CD4-positive, alpha-beta memory T cell (primary cell): Measurements from ENCODE around the gene TMEM222. TPM values are rescaled to one million over a fixed set of nuclear protein-coding genes. Genes with fewer than 3 reads are reported as not detected.
A peak's percentile ranks its signal among the peaks of the same experiment; 100 is the strongest.

Source experiments
- CTCF ChIA-PET: fragments of 350-600 bp; sonication (Branson Sonifier 250); formaldehyde crosslinking; loops from one replicate; lab custom pipeline; 2021; ENCODE audit warnings: inconsistent platforms; ENCODE audit not compliant: partially characterized antibody; lab: Charles Lee
- POLR2A ChIA-PET: fragments of 350-600 bp; sonication (Branson Sonifier 250); formaldehyde crosslinking; loops from one replicate; lab custom pipeline; 2021; ENCODE audit not compliant: partially characterized antibody; lab: Charles Lee
- DNase-seq, 5 donors: peaks; one replicate each; pipeline versions ENCODE4 v3.0.0 to v3.0.0-alpha.2; 2020 to 2022; ENCODE audit warnings: mixed read lengths in 1 of 5
- H3K27ac ChIP-seq: one replicate; pipeline ENCODE4 v1.7.0; 2013; ENCODE audit warnings: low read depth, low read length
- H3K27me3 ChIP-seq: 2 replicates; pipeline ENCODE4 v1.7.0; 2013; ENCODE audit warnings: mild to moderate bottlenecking, low read length, moderate library complexity; ENCODE audit not compliant: insufficient read depth
- H3K36me3 ChIP-seq: 2 replicates; pipeline ENCODE4 v1.7.0; 2013; ENCODE audit warnings: mild to moderate bottlenecking, low read length, moderate library complexity; ENCODE audit not compliant: insufficient read depth
- H3K4me1 ChIP-seq: 2 replicates; pipeline ENCODE4 v1.7.0; 2013; ENCODE audit warnings: mild to moderate bottlenecking, low read length, moderate library complexity; ENCODE audit not compliant: insufficient read depth
- H3K4me3 ChIP-seq, 2 donors: one replicate each; pipeline ENCODE4 v1.7.0; 2013; ENCODE audit warnings: low read length in 2 of 2, mild to moderate bottlenecking in 1 of 2
- H3K9me3 ChIP-seq, 2 donors: one replicate each; pipeline ENCODE4 v1.7.0; 2013; ENCODE audit warnings: low read length in 2 of 2, control low read depth in 1 of 2; ENCODE audit not compliant: control insufficient read depth in 1 of 2
- H3K27ac Mint-ChIP-seq, 7 donors: one replicate each; pipeline ENCODE4 v1.8.0; 2020 to 2021; ENCODE audit warnings: mixed read lengths in 7 of 7, mild to moderate bottlenecking in 6 of 7, inconsistent platforms in 3 of 7, moderate library complexity in 3 of 7
- H3K27me3 Mint-ChIP-seq, 2 donors: one replicate each; pipeline ENCODE4 v1.8.0; 2020 to 2021; ENCODE audit warnings: mixed read lengths in 2 of 2
- H3K36me3 Mint-ChIP-seq, 2 donors: one replicate each; pipeline ENCODE4 v1.8.0; 2020 to 2021; ENCODE audit warnings: mixed read lengths in 2 of 2, inconsistent platforms in 1 of 2, mild to moderate bottlenecking in 1 of 2
- H3K4me1 Mint-ChIP-seq, 4 donors: one replicate each; pipeline ENCODE4 v1.8.0; 2020 to 2021; ENCODE audit warnings: mixed read lengths in 4 of 4, mild to moderate bottlenecking in 1 of 4
- H3K4me3 Mint-ChIP-seq, 8 donors: one replicate each; pipeline ENCODE4 v1.8.0; 2020 to 2021; ENCODE audit warnings: mixed read lengths in 8 of 8, mild to moderate bottlenecking in 7 of 8, moderate library complexity in 6 of 8, inconsistent platforms in 3 of 8
- H3K9me3 Mint-ChIP-seq, 8 donors: one replicate each; pipeline ENCODE4 v1.8.0; 2020 to 2021; ENCODE audit warnings: mixed read lengths in 8 of 8, mild to moderate bottlenecking in 5 of 8, inconsistent platforms in 3 of 8, moderate library complexity in 1 of 8
- intact Hi-C: fragments of 100-400 bp; cut with micrococcal nuclease; formaldehyde crosslinking; loops from one replicate; pipeline ENCODE4 v1.15.1; 2023
- polyA plus RNA-seq, 2 donors: library from polyadenylated mRNA; unstranded; fragments of 300-500 nt; fragmentation: Illumina TruSeq; gene quantifications; one replicate each; pipeline ENCODE4 v1.2.3, GENCODE V29; 2021
- total RNA-seq, 2 experiments: library from RNA; stranded (reverse); gene quantifications; one replicate each; pipeline ENCODE4 v1.2.3, GENCODE V29; 2021

TMEM222 gene
- total and polyA plus RNA-seq, 4 experiments from 2014 or later: 44.4 to 80.9 (median 50.4) TPM

DNA sequence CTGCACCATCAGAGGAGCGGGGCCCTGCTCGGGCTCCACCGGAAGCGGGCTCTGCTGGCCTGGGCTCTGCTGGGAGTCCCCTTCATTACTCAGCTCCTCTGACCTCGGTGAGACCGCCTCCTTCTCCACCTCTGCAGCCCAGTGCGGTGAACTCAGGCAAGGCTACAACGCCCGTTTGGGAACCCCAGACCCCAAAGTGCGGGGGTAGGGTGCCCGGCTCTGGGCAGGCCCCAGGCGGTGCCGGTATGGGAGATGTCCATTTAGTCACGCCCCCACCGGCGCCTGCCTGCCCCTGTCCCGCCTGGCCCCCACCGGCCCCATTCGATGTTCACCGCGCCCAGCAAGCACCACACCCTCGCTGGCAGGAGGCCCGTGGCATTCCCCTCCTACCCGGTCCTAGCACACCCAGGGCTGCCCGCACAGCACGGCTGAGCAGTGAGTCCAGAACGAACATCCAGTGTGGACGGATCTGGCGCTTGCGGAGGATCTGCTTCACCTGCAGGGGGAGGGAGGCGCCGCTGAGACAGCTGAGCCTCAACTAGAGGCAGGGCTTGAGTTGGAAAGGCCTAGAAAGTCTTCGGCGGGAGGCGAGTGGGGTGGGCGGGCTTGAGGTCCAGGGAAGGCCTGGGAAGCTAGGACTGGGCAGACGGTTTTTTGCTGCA, 34.8 kb downstream of the TMEM222 start:
- Mint-ChIP-seq H3K4me3 (peak overlapping the region; percentile 74 to 85 (median 80)), H3K27me3 (no peaks in the 10 kb centered on the region), H3K9me3 (peaks cover 0 to 2% (median 0%) of the 10 kb centered on the region in 8 donors), H3K27ac (peak overlapping the region; percentile 72 to 90 (median 84)), H3K36me3 (peaks cover 0 to 10% of the 10 kb centered on the region in 2 donors), H3K4me1 (peaks cover 18 to 52% (median 40%) of the 10 kb centered on the region in 4 donors)
- intact Hi-C loops: loop anchor here (1.0 kb wide), 4 partner anchors 9 to 39 kb away; no protein-coding TSS in a partner anchor
- CTCF ChIA-PET: interaction anchor here (0.7 to 9.0 kb wide), 27 partner anchors 8 to 315 kb away, joined by 3 to 105 read pairs (median 9); partner anchors contain the start of genes CD164L2, IFI6, MAP3K6 and SYTL1
- Histone ChIP-seq H3K36me3 (no peaks in the 10 kb centered on the region), H3K4me3 (peak overlapping the region; percentile 44 to 71), H3K9me3 (no peaks in the 10 kb centered on the region), H3K27ac (peak overlapping the region; percentile 57), H3K27me3 (no peaks in the 10 kb centered on the region), H3K4me1 (peaks cover 47% of the 10 kb centered on the region)
- POLR2A ChIA-PET: interaction anchor here (0.5 to 15.5 kb wide), 15 partner anchors 8 to 306 kb away, joined by 3 to 202 read pairs (median 4); partner anchors contain the start of genes MAP3K6, SYTL1 and WDTC1
- DNase-seq: peak in 3 of 5 donors; percentile 30 to 76 (median 32)

DNA sequence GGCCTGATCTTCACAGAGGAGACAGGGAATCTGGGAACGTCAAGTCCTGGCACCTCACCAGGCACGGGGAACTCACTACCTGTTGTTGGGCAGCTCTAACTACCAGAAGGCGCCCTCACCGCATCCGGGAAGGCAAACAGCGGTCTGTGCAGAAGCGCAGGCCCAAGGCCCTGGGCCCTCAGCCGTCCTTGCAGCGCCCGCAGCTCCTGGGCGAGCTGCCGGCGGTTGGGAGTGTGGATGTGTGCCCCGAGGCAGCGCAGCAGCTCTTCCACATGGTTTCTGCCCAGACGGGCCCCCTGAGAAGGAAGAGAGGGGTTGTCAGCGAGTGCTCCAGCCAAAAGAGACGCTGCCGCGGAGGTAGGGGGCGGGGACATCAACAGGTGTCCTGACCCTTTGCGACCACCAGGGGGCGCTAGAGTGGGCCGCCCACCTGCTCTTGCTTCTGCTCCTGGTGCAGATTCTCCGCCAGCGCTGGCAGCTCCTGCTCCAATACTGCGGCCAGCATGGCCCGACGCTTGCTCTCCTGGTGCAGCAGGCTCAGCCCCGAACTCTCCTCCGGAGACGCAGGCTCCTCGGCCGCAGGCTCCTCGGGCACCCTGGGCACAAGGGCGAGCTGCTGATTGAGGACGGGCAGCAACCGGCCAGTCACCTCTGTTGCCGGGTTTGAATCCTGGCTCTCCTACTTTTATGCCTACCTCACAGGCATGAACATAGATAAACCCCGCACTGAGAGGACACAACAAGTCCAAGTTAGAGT, 35.5 kb downstream of the TMEM222 start:
- H3K9me3 ChIP-seq: no peaks in the 10 kb centered on the region
- Mint-ChIP-seq H3K27me3 (no peaks in the 10 kb centered on the region), H3K4me3 (peak overlapping the region; percentile 74 to 85 (median 80)), H3K27ac (peak overlapping the region; percentile 72 to 90 (median 84)), H3K9me3 (peaks cover 0 to 2% (median 0%) of the 10 kb centered on the region in 8 donors), H3K36me3 (peaks cover 0 to 7% of the 10 kb centered on the region in 2 donors), H3K4me1 (peaks cover 18 to 56% (median 40%) of the 10 kb centered on the region in 4 donors)
- peaks cover 47% of the 10 kb centered on the region for H3K4me1 ChIP-seq
- H3K36me3 ChIP-seq: no peaks in the 10 kb centered on the region
- CTCF ChIA-PET: interaction anchor here (0.7 to 9.0 kb wide), 26 partner anchors 8 to 315 kb away, joined by 3 to 105 read pairs (median 9); partner anchors contain the start of genes CD164L2, IFI6, MAP3K6 and SYTL1
- peak; percentile 80 to 84 (median 83) for DNase-seq
- intact Hi-C loops: loop anchor here (1.0 kb wide), 4 partner anchors 8 to 38 kb away; no protein-coding TSS in a partner anchor
- H3K27ac ChIP-seq: peak overlapping the region; percentile 57
- POLR2A ChIA-PET: interaction anchor here (0.5 to 15.5 kb wide), 16 partner anchors 9 to 306 kb away, joined by 3 to 202 read pairs (median 4); partner anchors contain the start of genes CD164L2, MAP3K6, SYTL1 and WDTC1
- H3K4me3 ChIP-seq: peak overlapping the region; percentile 44 to 71
- H3K27me3 ChIP-seq: no peaks in the 10 kb centered on the region

DNA sequence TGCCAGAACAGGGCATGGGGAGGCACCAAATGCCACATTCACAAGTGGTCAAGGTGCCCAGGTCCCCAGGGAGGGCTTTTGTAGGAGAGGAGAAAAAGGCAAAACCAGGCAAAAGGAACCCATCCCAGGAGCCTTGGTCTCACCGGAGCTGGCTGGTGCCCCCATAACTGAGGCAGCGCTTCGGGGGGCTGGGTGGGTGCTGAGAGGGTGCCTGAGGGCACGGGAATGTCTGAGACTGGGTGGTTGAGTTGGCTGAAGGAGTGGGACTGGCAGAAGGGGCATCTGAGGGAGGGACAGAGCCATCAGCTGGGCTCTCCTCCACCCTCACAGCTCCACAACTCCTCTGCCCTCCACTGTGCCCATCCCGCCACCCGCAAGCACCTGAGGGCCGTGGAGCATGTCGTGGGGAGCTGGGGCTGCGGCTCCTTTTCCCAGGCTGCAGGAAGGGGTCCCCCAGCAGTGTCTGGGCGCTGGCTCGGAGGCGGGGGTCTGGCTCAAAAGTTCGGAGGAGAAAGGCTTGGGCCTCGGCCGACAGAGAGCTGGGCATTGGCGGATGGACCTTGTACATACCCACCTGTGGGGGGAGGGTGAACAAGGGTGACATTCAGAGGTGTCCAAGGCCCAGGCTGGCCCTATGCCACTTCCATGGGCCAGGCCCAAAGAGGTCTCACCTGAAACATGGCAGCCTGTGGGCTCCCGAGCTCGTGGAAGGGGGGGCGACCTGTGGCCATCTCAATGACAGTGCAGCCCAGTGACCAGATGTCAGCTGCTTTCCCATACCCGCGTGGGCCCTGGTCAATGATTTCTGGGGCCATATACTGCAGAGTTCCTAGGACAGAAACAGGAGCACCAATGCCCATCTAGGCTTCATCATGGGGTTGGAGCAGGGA, 36.3 kb downstream of the TMEM222 start:
- no peak overlapping the region for H3K4me3 ChIP-seq
- peaks cover 20 to 62% (median 40%) of the 10 kb centered on the region in 4 donors for H3K4me1 Mint-ChIP-seq
- peak overlapping the region in 2 of 7 donors; percentile 84 to 90 for H3K27ac Mint-ChIP-seq

DNA sequence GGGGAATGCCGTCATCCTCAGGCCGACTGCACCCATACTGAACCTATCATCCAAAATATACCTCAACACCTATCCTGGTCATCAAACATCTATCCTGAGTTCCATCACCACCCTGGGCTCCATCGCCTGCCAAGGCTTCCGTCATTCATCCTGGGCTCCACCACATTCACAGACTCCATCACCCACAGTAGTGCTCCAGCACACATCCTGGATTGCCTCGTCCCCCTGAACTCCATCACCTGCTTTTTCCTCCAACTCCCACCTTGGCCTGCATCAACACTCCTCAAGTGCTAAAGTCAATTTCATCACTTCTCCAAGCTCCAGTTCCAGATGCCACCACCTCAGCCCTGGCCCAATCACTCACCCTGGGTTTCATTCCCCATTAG, 37.0 kb downstream of the TMEM222 start:
- Histone ChIP-seq H3K4me1 (peaks cover 47% of the 10 kb centered on the region), H3K36me3 (no peaks in the 10 kb centered on the region), H3K9me3 (no peaks in the 10 kb centered on the region), H3K27ac (no peak overlapping the region), H3K4me3 (no peak overlapping the region), H3K27me3 (no peaks in the 10 kb centered on the region)
- no peak for DNase-seq
- H3K27me3 Mint-ChIP-seq: no peaks in the 10 kb centered on the region
- H3K36me3 Mint-ChIP-seq: peaks cover 0 to 3% of the 10 kb centered on the region in 2 donors
- peaks cover 0 to 2% (median 0%) of the 10 kb centered on the region in 8 donors for H3K9me3 Mint-ChIP-seq
- ChIA-PET POLR2A (interaction anchor here (1.3 to 15.5 kb wide), 3 partner anchors 10 to 36 kb away, joined by 3 to 202 read pairs (median 21); partner anchors contain the start of gene SYTL1), CTCF (interaction anchor here (1.6 to 9.0 kb wide), 11 partner anchors 7 to 248 kb away, joined by 4 to 105 read pairs (median 23); partner anchors contain the start of genes MAP3K6 and SYTL1)
- peak overlapping the region in 7 of 8 donors; percentile 32 to 96 (median 70) for H3K4me3 Mint-ChIP-seq
- H3K27ac Mint-ChIP-seq: peak overlapping the region in 5 of 7 donors; percentile 4 to 68 (median 59)
- peaks cover 20 to 65% (median 40%) of the 10 kb centered on the region in 4 donors for H3K4me1 Mint-ChIP-seq
- intact Hi-C loops: no loop called here

More for the DNA sequence above, 36.3 kb downstream of the TMEM222 start:
- DNase-seq: no peak
- POLR2A ChIA-PET: interaction anchor here (0.6 to 15.5 kb wide), 12 partner anchors 8 to 305 kb away, joined by 3 to 202 read pairs (median 4); partner anchors contain the start of genes CD164L2, MAP3K6 and SYTL1
- Mint-ChIP-seq H3K9me3 (peaks cover 0 to 2% (median 0%) of the 10 kb centered on the region in 8 donors), H3K36me3 (peaks cover 0 to 4% of the 10 kb centered on the region in 2 donors), H3K27me3 (no peaks in the 10 kb centered on the region), H3K4me3 (peak overlapping the region in 7 of 8 donors; percentile 74 to 96 (median 79))
- Histone ChIP-seq H3K4me1 (peaks cover 47% of the 10 kb centered on the region), H3K27me3 (no peaks in the 10 kb centered on the region), H3K9me3 (no peaks in the 10 kb centered on the region), H3K27ac (no peak overlapping the region), H3K36me3 (no peaks in the 10 kb centered on the region)
- CTCF ChIA-PET: interaction anchor here (1.2 to 9.0 kb wide), 24 partner anchors 8 to 249 kb away, joined by 3 to 105 read pairs (median 9); partner anchors contain the start of genes CD164L2, MAP3K6 and SYTL1
- intact Hi-C loops: no loop called here

DNA sequence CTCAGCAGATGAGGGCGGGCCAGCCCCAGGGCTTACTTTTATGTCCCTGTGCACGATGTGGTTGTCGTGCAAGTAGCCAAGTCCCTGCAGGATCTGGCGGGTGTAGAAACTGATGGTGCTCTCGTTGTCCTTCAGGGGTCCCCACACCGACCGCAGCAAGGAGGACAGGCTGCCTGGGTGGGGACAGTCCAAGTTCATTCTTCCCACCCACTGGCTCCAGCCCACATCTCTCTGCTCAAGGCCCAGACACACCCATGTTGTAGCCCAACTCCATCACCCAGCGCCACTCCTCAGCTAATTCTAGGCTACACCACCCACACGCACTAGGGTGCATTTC, 37.8 kb downstream of the TMEM222 start:
- Mint-ChIP-seq H3K36me3 (peaks cover 0 to 3% of the 10 kb centered on the region in 2 donors), H3K27ac (peak overlapping the region; percentile 23 to 93 (median 62)), H3K9me3 (peaks cover 0 to 2% (median 0%) of the 10 kb centered on the region in 8 donors), H3K4me1 (peaks cover 22 to 73% (median 46%) of the 10 kb centered on the region in 4 donors), H3K27me3 (no peaks in the 10 kb centered on the region), H3K4me3 (peak overlapping the region; percentile 69 to 96 (median 83))
- H3K4me3 ChIP-seq: peak overlapping the region in 1 of 2 donors; percentile 20
- no peak for DNase-seq
- intact Hi-C loops: no loop called here
- peaks cover 49% of the 10 kb centered on the region for H3K4me1 ChIP-seq
- POLR2A ChIA-PET: interaction anchor here (0.6 to 15.5 kb wide), 4 partner anchors 16 to 37 kb away, joined by 3 to 202 read pairs (median 3); partner anchors contain the start of gene SYTL1
- H3K9me3 ChIP-seq: no peaks in the 10 kb centered on the region
- CTCF ChIA-PET: interaction anchor here (7.1 to 9.0 kb wide), 2 partner anchors 17 to 27 kb away, joined by 63 to 105 read pairs; partner anchors contain the start of gene SYTL1
- H3K27me3 ChIP-seq: no peaks in the 10 kb centered on the region
- no peaks in the 10 kb centered on the region for H3K36me3 ChIP-seq
- no peak overlapping the region for H3K27ac ChIP-seq
